Measurements from ENCODE around the gene PRDX5.

DNA sequence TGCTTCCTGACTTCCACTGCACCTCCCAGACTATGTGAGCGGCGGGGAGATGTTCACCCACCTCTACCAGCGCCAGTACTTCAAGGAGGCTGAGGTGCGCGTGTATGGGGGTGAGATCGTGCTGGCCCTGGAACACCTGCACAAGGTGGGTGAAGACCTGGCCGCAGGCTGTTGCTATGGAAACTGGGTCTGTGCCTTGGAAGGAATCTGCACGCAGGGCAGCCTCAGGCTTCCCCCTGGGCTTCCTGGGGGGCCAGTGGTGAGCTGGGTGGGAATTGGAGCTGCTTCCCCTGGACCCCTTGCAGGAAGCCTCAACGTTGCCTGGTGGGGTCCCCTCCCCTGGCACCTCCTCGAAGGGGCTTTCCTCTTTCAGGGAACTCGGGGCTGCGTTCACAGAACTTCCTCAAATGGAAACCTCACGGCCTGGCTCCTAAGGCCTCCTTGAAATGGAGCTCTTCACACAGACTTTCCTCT lies 42.6 kb downstream of the PRDX5 start:
- TF ChIP-seq EP300 (IDR thresholded peaks at IDR 0.05), result no peak
- TF ChIP-seq, protein P1, sequence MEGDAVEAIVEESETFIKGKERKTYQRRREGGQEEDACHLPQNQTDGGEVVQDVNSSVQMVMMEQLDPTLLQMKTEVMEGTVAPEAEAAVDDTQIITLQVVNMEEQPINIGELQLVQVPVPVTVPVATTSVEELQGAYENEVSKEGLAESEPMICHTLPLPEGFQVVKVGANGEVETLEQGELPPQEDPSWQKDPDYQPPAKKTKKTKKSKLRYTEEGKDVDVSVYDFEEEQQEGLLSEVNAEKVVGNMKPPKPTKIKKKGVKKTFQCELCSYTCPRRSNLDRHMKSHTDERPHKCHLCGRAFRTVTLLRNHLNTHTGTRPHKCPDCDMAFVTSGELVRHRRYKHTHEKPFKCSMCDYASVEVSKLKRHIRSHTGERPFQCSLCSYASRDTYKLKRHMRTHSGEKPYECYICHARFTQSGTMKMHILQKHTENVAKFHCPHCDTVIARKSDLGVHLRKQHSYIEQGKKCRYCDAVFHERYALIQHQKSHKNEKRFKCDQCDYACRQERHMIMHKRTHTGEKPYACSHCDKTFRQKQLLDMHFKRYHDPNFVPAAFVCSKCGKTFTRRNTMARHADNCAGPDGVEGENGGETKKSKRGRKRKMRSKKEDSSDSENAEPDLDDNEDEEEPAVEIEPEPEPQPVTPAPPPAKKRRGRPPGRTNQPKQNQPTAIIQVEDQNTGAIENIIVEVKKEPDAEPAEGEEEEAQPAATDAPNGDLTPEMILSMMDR (IDR thresholded peaks at IDR 0.05), result no peak
- TF ChIP-seq POLR2A (IDR thresholded peaks at IDR 0.05), result no peak
- TF ChIP-seq POLR2AphosphoS5 (IDR thresholded peaks at IDR 0.05), result no peak

Measured in upper lobe of left lung (tissue), 4 donors.